NOMO-1 treated with dmso at 0.1 percent for 144 hours (cell line): ENCODE results near the gene TGFB2.
"Not testable (repeated sequence)": the region's sequence is repeated elsewhere in the genome, so short reads cannot be mapped to it uniquely, and the experiment has no call there.

Experiments
- DNase-seq: peaks from one replicate; lab custom pipeline; 2025; ENCODE audit not compliant: unreplicated experiment; lab: John Stamatoyannopoulos, UW

The TGFB2 gene

GRCh38 chr1:218344814-218345672 is at the start of gene TGFB2:
Gene TGFB2, plus strand, starts transcription at chr1:218345336. Its CDS starts 1,366 bp downstream, at chr1:218346702.
- DNase-seq: no peak

- no peak for DNase-seq
Measured at GRCh38 chr1:218296162-218296561, 49.0 kb upstream of the TGFB2 start.

- no peak for DNase-seq
Measured at GRCh38 chr1:218297461-218297860, 47.7 kb upstream of the TGFB2 start.

GRCh38 chr1:218297867-218298266 is 47.3 kb upstream of the TGFB2 start:
- no peak for DNase-seq

- no peak for DNase-seq
Measured at GRCh38 chr1:218298398-218298797, 46.7 kb upstream of the TGFB2 start.

GRCh38 chr1:218299416-218299815 is 45.7 kb upstream of the TGFB2 start:
- no peak for DNase-seq

- no peak for DNase-seq
Measured at GRCh38 chr1:218301217-218301616, 43.9 kb upstream of the TGFB2 start.

GRCh38 chr1:218302155-218302554 is 43.0 kb upstream of the TGFB2 start:
- DNase-seq: no peak

- no peak for DNase-seq
Measured at GRCh38 chr1:218303176-218303879, 41.8 kb upstream of the TGFB2 start.

GRCh38 chr1:218304281-218305039 is 40.7 kb upstream of the TGFB2 start:
- no peak for DNase-seq

- DNase-seq: no peak
Measured at GRCh38 chr1:218305472-218306064, 39.6 kb upstream of the TGFB2 start.

- no peak for DNase-seq
Measured at GRCh38 chr1:218312509-218312908, 32.6 kb upstream of the TGFB2 start.

GRCh38 chr1:218314316-218314715 is 30.8 kb upstream of the TGFB2 start:
- no peak for DNase-seq

- no peak for DNase-seq
Measured at GRCh38 chr1:218315638-218316037, 29.5 kb upstream of the TGFB2 start.

- no peak for DNase-seq
Measured at GRCh38 chr1:218317061-218317460, 28.1 kb upstream of the TGFB2 start.

- not testable (repeated sequence) for DNase-seq
Measured at GRCh38 chr1:218320182-218320581, 25.0 kb upstream of the TGFB2 start.

- DNase-seq: no peak
Measured at GRCh38 chr1:218322762-218323161, 22.4 kb upstream of the TGFB2 start.

- no peak for DNase-seq
Measured at GRCh38 chr1:218323568-218324225, 21.4 kb upstream of the TGFB2 start.

- no peak for DNase-seq
Measured at GRCh38 chr1:218324226-218324580, 20.9 kb upstream of the TGFB2 start.

- no peak for DNase-seq
Measured at GRCh38 chr1:218328769-218329168, 16.4 kb upstream of the TGFB2 start.
